ENCODE measurements around the gene HOOK1.

GRCh38 chr1:59776960-59777852, 37.5 kb upstream of the HOOK1 start:
- TF ChIP-seq POLR2AphosphoS5 (IDR thresholded peaks at IDR 0.05; ENCODE audit: low read depth, low read length): no peak
- TF ChIP-seq TAF1 (IDR thresholded peaks at IDR 0.05; ENCODE audit: borderline replicate concordance, insufficient read depth, low read length): no peak
- TF ChIP-seq REST (IDR thresholded peaks at IDR 0.05; ENCODE audit: insufficient read depth in 1 of 2, low read depth in 2 of 2, low read length in 2 of 2): no peak
- TF ChIP-seq SIN3A (IDR thresholded peaks at IDR 0.05; ENCODE audit: borderline replicate concordance, insufficient read depth, low read length): no peak

Data from PFSK-1 (cell line).